Keratinocyte (primary cell): ENCODE measurements around the gene DIO1.

Experiments
- CTCF ChIP-seq, 3 experiments: IDR thresholded peaks in 1 of 3; conservative IDR thresholded peaks in 1 of 3; optimal IDR thresholded peaks in 1 of 3; 2 replicates in 2 of 3; 3 replicates in 1 of 3; pipeline versions ENCODE3 to v1.5.1; 2011; ENCODE audit warnings: low read length in 3 of 3, mild to moderate bottlenecking in 3 of 3, moderate library complexity in 2 of 3, control low read depth in 1 of 3, inconsistent platforms in 1 of 3; ENCODE audit not compliant: insufficient read depth in 2 of 3; ENCODE audit errors: extremely low read depth in 1 of 3
- EZH2 ChIP-seq: IDR thresholded peaks from one replicate; pipeline ENCODE4 v1.6.1; 2012; ENCODE audit warnings: inconsistent platforms, mild to moderate bottlenecking, low read length, moderate library complexity

- TF ChIP-seq CTCF (optimal IDR thresholded peaks at IDR 0.05 in 1 of 3, IDR thresholded peaks at IDR 0.05 in 1 of 3, conservative IDR thresholded peaks at IDR 0.05 in 1 of 3; ENCODE audit: extremely low read depth in 1 of 3, insufficient read depth in 2 of 3, low read length in 3 of 3), result no peak
- TF ChIP-seq EZH2, result no peak
These were observed 4.4 kb upstream of the DIO1 start, which contains the start of gene YIPF1 for GRCh38 chr1:53889304-53890298.
